HuH-7.5 (cell line): ENCODE measurements around the gene FAM3C.
"Not testable (repeated sequence)": the region's sequence is repeated elsewhere in the genome, so short reads cannot be mapped to it uniquely, and the experiment has no call there.

Source experiments
- DNase-seq: peaks from one replicate; pipeline ENCODE4 v3.0.0; 2011; ENCODE audit warnings: low spot score

FAM3C gene, protein sequence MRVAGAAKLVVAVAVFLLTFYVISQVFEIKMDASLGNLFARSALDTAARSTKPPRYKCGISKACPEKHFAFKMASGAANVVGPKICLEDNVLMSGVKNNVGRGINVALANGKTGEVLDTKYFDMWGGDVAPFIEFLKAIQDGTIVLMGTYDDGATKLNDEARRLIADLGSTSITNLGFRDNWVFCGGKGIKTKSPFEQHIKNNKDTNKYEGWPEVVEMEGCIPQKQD

DNA sequence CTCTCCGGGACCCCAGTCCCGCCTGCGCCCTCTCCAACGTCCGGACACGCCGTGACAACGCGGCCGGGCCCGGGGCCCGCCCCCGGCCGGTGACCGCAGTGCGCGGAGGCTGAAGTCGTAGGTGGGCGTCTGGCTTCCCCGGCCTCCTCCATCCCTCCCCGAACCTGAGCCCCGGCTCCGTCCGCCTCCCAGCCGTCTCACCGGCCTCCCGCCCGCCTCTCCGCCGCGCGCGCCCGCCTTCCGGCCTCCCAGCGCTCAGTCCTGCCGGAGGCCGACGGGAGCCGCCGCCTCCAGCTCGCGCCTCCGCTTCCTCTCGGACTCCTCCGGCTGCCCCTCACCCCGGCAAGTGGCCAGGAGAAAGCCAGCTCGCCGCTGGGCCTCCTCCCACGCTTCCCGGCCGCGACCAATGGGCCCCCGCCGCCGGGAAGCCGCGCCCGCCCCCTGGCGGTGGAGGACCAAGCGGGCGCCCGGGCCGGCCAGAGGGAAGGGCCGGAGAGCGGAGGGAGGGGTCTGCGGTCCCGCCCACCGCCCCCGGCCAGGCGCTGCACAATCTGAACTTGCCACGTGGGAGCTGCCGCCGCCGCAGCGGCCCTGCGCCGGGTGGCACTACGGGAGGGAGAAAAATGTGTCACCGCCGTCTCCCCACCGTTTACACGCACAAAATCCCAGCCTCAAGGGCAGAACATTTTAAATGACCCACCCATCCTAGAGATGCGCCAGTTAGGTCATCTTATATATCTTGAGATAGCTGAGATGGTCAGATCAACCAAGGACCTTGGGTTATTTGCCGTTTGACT, at the start of gene FAM3C:
Gene FAM3C, minus strand, starts transcription at position 348 of the 797 bp plus-strand sequence. CDS start 13,339 bp downstream, outside the sequence.
- DNase-seq = peak; percentile 74

DNA sequence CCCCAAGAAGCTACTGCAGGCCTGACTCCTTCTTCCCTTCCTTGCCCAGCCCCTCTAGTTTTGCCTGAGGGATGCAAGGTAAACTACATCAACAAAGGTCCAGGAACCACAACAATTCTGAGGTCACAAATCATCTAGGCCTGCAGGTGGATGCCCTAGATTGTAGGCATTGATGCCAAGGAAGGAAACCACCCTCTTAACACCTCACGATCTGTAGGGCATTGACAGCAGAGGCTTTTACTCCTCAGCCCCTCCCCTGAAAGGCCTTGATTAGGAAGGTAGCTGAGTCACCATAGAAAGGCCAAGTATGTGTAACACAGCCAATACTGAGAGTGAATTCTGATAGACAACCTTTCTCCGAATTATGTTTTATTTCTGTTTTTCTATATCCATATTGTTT, 46.7 kb upstream of the FAM3C start:
- no peak for DNase-seq

DNA sequence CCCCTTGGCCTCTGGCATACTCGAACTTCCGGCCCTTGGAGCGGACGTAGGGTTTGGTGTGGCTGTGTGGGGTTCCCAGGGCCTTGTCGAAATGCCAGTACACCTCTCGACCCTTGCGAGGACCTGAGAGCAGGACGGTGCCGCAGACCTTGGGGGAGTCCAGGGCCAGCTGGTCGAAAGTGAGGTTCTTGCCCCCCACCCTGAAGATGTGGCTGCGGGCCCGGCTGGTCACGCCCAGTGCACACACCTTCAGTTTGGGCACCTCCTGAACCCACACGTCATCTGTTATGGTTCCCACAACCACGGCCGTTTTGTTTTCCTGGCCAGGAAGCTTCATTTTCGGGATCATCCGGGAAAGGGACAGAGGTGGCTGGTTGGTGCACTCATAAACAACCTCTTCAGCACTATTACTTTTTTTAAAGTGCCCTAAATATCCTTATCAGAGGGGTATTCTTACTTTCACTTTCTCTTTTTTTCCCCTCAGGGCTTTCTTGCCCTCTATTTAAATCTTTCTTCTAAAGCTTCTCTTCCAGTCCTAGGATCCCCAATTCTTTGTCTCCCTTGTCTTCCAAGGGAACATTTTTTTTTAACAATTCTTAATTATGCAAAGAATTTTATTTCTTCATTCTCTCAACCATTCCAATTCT, 44.9 kb upstream of the FAM3C start:
- DNase-seq = no peak

DNA sequence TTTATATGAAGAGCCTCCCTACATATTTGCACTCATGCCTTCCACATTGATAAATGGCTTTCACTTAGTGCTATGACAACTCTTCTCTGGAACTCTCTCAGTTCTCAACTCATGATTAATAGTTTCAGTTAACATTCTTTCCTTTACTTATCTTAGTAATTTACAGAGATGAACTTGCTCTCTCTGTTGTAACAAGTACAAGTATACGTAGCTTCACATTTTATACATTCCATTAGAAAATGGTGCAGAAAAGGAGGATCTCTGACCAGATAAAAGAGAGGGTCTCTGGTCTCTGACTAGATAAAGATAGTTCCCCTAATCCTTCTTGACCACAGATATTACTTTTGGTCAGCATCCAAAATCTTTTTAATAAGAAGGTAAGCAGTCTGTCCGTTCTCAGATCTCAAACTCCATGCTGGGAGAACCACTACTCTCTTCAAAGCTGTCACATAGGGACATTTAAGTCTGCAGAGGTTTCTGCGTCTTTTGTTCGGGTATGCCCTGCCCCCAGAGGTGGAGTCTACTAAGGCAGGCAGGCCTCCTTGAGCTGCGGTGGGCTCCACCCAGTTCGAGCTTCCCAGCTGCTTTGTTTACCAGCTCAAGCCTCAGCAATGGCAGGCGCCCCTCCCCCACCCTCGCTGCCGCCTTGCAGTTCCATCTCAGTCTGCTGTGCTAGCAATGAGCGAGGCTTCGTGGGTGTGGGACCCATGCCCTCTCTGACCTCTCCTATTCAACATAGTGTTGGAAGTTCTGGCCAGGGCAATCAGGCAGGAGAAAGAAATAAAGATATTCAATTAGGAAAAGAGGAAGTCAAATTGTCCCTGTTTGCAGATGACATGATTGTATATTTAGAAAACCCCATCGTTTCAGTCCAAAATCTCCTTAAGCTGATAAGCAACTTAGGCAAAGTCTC, 42.2 kb upstream of the FAM3C start:
- DNase-seq = not testable (repeated sequence)

DNA sequence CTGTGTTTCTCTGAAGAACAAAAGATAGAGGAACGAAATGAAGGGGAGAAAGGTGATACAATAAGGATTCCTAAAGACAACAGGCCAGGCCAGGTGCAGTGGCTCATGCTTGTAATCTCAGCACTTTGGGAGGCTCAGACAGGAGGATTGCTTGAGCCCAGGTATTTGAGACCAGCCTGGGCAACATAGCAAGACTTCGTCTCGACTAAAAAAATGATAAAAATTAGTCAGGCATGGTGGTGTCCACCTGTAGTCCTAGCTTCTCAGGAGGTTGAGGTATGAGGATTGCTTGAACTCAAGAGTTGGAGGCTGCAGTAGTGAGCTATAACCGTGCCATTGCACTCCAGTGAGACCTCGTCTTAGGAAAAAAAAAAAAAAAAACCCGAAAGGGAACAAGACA, 41.4 kb upstream of the FAM3C start:
- DNase-seq = no peak

DNA sequence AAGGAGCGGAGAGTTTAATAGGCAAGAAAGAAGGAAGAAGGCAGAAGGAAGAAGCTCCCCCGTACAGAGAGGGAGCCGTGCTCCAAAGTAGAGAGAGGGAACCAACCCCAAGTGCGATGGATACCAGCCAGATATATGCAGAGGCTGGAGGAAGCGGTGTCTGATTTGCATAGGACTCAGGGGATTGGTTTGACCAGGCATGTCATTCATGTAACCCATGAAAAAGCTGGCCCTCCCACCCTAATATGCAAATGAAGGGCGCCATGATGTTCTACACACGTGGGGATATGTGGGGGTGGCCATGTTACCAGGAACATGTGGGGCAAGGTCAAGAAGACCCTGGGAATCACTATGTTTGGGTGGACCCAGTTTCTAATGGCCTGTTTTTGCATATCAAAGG, 40.6 kb upstream of the FAM3C start:
- no peak for DNase-seq

DNA sequence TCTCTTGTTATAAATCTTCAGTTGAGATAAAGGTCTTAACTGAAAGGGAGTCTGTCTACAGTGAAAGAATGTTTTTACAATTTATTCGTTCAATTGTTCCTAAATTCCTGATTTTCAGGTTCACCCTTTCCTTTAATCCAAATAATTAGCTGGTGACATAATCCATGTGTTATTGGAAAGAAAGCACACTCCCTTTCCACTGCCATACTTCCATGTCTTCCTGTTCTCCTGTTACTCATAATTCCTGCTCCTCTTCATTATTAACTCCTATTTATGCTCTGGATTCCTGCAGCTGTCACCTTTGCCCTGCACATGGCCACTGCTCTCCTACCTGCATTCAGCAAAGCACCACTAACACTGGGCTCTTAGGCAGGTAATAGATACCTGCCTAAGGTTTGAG, 40.0 kb upstream of the FAM3C start:
- no peak for DNase-seq

DNA sequence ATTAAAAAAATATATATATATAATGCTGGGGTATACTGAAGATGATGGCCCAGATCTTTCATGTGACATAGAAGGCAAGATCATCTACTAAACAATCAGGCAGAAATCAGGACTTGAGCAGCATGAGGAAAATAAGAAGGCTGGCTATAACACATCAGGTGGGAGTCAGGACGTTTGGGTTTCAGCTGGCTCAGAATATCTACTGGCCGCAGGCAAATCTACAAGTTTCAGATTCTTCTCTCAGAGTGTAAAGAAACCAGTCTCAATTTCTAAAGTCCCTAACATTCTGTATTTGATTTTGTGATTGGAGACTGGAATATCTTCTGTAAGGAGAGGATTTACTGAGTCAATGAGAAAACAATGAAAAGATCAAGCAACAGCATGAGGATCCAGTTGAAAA, 37.7 kb upstream of the FAM3C start:
- DNase-seq = no peak

DNA sequence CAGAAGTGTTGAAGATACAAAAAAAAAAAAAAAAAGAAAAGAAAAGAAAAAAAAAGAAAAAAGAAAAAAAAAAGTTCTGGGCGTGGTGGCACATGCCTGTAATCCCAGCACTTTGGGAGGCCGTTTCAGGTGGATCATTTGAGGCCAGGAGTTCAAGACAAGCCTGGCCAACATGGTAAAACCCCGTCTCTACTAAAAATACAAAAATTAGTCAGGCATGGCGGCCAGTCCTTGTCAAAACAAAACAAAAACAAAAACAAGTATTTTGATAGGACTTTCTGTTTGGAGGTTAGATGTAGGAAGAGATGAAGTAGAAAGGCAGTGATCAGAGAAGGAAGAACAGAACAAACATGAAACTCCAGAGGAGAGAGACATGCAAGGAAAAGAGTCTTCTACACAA, 36.4 kb upstream of the FAM3C start:
- DNase-seq = not testable (repeated sequence)

DNA sequence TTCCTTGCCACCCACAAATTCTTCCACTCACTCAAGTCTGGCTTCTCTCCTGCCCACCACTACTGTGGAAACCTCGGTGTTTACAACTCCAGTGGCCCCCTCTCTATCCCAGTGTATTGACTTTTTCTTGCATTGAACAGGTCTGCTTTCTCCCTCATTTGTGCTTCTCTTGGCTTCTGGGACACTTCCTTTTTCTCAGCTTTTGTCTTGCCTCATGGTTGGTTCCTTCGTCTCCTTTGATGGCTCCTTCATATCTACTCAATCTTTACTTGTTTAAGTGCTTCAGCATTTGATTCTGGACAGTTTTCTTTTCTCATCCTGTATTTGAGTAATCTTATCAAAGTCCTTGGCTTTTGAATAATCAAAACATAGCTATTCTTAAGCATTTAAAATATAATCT, 35.9 kb upstream of the FAM3C start:
- no peak for DNase-seq

DNA sequence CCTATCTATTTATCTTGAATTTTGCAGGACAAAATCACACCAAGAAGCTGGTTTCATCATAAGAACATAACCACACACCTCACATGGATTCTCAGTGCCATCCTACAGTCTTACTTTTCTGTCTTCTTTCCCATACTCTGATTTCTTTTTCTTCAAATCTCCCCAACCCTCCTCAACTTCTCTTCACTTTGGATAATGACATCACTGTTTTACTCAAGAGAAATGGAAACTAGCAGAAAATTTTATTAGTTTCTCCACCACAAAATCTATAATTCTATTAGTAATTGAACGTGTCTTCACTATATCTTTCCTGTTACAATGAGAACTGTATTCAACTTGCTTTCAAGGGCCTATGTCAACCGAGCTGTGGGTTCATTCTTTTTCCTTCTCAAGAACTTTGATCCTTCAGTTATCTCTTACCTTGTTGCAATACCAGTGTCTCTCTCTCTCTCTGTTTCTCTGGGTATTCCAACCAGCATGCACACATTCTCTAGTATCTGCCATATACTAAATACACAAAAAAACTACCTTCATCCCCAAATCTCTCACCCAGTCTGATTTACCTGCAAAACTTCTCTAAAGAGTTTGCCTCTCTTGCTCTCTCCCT, 35.4 kb upstream of the FAM3C start:
- DNase-seq = no peak

DNA sequence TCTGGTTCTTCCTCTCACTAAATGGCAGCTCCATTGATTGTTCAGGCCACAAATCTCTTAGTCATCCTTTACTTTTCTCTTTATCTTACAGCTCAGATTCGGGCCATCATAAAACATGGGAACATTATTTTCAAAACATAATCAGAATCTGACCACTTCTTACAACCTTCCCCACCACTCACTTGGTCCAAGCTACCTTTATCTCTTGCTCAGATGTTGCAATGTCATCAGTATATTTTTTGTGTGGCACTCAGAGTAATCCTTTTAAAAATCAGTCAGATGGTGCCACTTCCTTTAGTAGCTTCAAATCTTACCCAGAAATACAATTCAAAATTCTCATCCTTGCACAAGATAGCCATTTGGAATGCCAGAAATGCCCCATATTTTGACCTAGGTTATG, 34.5 kb upstream of the FAM3C start:
- no peak for DNase-seq

DNA sequence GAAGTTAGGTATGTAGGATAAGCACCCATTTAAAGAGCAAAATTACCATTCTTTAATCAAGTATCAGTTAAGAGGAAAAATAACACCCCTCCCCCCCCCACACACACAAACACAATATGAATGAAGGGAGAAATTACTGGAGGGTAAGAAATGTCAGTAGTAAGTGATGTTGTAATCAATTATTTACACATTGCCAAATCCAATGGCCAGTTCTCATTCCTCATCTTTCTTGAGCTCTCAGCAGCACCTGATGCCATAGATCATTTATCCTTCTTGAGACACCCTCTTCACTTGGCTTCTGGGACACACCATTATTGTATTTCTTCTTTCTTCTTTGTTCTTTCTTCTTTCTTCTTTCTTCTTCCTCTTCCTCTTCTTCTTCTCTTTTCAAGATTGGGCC, 33.7 kb upstream of the FAM3C start:
- no peak for DNase-seq

DNA sequence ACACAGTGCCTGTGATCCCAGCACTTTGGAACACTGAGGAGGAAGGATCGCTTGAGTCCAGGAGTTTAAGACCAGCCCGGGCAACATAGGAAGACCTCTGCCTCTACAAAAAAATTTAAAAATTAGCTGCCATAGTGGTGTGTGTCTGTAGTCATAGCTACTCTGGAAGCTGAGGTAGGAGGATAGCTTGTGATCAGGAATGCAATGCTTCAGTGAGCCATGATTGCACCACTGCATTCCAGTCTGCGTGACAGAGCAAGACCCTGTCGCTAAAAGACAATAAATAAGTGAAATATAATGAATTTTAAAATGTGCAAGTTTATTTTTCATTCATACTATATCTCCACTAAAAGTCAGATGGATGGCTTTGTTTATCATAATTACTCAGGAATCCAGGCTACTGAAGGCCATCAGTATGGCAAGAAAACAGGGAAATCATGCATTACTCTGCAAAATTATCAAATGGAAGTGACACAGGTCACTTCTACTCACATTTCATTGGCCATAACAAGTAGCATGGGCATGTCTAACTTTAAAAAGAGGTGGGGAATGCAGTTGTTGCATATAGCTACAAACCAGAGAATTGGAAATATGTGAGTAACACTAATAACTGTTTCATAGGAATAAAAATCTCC, 32.9 kb upstream of the FAM3C start:
- DNase-seq = no peak

DNA sequence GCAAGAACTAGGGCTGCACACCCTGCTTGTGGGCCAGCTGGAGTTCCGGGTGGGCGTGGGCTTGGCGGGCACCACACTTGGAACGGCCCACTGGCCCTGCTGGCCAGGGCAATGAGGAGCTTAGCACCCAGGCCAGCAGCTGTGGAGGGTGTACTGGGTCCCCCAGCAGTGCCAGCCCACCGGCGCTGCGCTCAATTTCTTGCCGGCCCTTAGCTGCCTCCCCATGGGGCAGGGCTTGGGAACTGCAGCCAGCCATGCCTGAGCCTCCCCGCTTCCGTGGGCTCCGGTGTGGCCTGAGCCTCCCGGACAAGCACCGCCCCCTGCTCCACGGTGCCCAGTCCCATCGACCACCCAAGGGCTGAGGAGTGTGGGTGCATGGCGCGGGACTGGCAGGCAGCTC, 25.6 kb upstream of the FAM3C start:
- not testable (repeated sequence) for DNase-seq

DNA sequence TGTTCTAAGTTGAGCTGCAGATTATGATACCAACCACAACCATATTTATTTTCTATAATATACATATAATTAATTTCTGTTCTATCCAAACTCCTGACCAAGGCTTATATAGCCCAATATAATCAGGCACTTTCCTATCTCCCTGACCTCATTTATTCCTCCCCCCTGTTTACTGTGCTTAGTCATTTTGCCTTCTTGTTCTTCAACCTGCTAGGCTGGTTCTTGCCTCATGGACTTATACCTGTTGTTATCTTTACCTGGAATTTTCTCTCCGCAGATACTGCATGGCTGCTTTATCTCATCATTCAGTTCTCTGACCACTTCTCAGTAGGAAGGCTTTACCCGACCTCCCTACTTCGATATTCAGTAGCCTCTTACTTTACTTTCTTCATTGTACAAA, 24.9 kb upstream of the FAM3C start:
- no peak for DNase-seq

DNA sequence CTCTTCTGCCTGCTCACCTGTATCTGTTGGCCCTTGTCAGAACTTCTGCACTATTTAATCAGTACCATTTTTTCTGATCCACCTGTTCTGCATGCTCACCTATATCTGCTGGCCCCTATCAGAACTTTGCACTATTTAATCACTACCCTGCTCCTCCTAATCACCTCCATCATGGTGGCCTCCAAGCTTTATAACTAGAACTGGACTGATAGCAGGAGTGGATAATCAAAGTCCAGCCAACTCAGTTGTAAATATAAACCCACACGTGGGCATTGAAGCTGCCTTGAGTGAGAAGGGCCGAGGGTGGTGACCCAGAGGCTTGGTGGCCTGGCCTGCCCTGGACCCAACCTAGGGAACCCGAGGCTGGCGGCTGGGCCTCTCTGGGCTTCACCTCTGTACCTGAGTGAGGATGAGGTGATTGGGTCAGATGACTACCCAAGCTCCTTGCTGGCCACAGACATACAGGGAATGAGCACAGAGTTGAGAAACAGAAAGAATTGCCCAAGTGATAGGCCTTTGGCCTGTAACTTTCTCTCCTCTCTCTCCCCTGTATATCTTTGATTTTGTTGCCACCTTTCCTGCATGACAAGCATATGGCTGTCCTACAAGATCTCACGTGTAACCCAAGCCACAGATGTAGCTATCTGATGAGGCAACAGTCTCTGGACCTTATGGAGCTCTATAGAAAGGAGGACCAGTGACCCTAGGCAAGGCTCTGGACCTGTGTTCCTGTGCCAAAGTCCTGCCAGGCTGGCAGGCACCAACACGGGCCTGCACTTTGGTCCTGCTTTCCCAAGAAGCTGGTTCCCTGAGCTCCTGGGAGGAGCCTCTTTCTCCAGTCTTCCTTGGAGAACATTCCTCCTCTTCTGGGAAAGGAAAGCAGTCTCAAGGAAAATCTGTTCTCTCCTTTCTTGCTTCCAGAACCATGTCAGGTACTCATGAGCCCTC, 23.4 kb upstream of the FAM3C start:
- no peak for DNase-seq

DNA sequence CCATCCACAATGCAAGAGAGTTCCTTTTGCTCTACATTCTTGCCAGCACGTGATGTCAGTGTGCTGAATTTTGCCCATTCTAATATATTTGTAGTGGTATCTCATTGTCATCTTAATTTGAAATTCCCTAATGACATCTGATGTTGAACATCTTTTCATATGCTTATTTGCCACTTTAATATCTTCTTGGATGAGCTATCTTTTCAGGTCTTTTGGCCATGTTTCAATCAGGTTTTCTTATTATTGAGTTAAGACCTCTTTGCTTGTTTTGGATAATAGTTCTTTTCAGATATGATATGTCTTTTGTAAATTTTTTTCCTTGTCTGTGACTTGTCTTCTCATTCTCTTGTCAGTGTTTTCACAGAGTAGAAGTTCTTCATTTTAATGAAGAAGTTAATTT, 20.4 kb upstream of the FAM3C start:
- no peak for DNase-seq

DNA sequence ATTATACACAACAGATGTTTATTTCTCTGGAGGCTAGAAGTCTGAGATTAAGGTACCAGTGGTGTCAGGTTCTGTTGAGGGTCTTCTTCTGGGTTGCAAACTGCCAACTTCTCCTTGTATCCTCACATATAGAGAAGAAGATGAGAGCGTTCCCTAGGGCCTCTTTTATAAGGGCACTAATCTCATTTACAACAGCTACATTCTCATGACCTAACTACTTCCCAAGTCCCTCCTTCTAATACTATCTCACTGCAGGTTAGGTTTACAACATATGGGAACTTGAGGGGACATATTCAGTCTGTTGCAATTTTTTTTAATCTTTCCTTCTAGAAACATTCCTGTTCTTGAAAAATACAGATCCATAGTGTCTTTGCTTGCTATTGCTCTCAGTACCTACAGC, 18.3 kb upstream of the FAM3C start:
- DNase-seq = no peak

DNA sequence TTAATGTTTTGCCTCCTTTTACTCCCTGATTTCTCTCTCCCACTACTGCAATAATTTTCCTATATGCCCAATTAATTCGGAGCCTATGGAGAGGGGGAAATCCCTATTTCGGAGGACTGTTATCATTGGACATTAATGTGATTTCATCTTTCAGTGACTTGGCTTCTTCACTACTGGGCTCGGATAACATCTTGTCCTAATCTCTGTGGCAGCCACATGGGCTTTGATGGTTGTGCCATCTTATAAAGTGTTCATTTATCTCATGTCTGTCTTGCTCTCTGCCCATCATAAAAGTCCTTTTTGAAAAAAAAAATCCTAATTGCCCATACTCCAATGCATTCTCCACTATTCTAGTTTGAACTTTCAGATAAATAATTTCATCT, 15.5 kb upstream of the FAM3C start:
- DNase-seq = no peak
